CD14-positive monocyte (primary cell): Measurements from ENCODE around the gene LPCAT1. TPM values are rescaled to one million over a fixed set of nuclear protein-coding genes. Genes with fewer than 3 reads are reported as not detected.

ENCODE experiments used
- DNase-seq, 3 donors: peaks; one replicate each; pipeline ENCODE4 v3.0.0-alpha.2; 2011 to 2022
- H2AFZ ChIP-seq: 2 replicates; pipeline ENCODE4 v1.6.0; 2012; ENCODE audit warnings: mild to moderate bottlenecking, low read depth, low read length, inconsistent platforms; ENCODE audit not compliant: insufficient read depth, poor library complexity, severe bottlenecking
- H3K27ac ChIP-seq, 2 donors: 1 replicate in 1 of 2; 2 replicates in 1 of 2; pipeline ENCODE4 v1.5.1; 2012 to 2013; ENCODE audit warnings: low read length in 2 of 2, control low read depth in 1 of 2, inconsistent platforms in 1 of 2, low read depth in 1 of 2, mild to moderate bottlenecking in 1 of 2
- H3K27me3 ChIP-seq, 2 donors: one replicate each; pipeline versions ENCODE4 v1.6.0 to v1.6.1; 2011 to 2013; ENCODE audit warnings: low read length in 2 of 2; ENCODE audit not compliant: control insufficient read depth in 2 of 2, insufficient read depth in 2 of 2
- H3K36me3 ChIP-seq, 2 donors: replicated peaks in 1 of 2; 1 replicate in 1 of 2; 2 replicates in 1 of 2; pipeline versions ENCODE4 v1.5.1 to v1.6.1; 2012 to 2013; ENCODE audit warnings: low read length in 2 of 2, control low read depth in 1 of 2, inconsistent platforms in 1 of 2, mild to moderate bottlenecking in 1 of 2; ENCODE audit not compliant: insufficient read depth in 2 of 2, control insufficient read depth in 1 of 2
- H3K4me1 ChIP-seq, 2 donors: 1 replicate in 1 of 2; 2 replicates in 1 of 2; pipeline versions ENCODE4 v1.5.1 to v1.6.1; 2012 to 2013; ENCODE audit warnings: low read length in 2 of 2, control low read depth in 1 of 2, inconsistent platforms in 1 of 2, mild to moderate bottlenecking in 1 of 2, moderate library complexity in 1 of 2; ENCODE audit not compliant: insufficient read depth in 2 of 2, control insufficient read depth in 1 of 2
- H3K4me2 ChIP-seq: replicated peaks from 2 replicates; pipeline ENCODE3; 2012; ENCODE audit warnings: low read length, moderate library complexity, mild to moderate bottlenecking; ENCODE audit not compliant: poor library complexity, severe bottlenecking; ENCODE audit errors: extremely low read depth
- H3K4me3 ChIP-seq, 3 experiments: fragments of 200-600 bp in 1 of 3; sonication (generic) in 1 of 3; replicated peaks in 1 of 3; 1 replicate in 2 of 3; 2 replicates in 1 of 3; pipeline ENCODE4 v1.5.1; 2011 to 2013; ENCODE audit warnings: low read length in 3 of 3, mild to moderate bottlenecking in 3 of 3, control low read depth in 2 of 3, low read depth in 2 of 3, inconsistent platforms in 1 of 3, moderate library complexity in 1 of 3
- H3K79me2 ChIP-seq: 2 replicates; pipeline ENCODE4 v1.6.0; 2012; ENCODE audit warnings: mild to moderate bottlenecking, control low read depth, inconsistent platforms, low read length, moderate library complexity; ENCODE audit not compliant: insufficient read depth
- H3K9ac ChIP-seq: 2 replicates; pipeline ENCODE4 v1.6.0; 2017; ENCODE audit warnings: low read length, mild to moderate bottlenecking; ENCODE audit not compliant: insufficient read depth, poor library complexity, severe bottlenecking
- H3K9me3 ChIP-seq, 2 donors: replicated peaks in 1 of 2; 1 replicate in 1 of 2; 2 replicates in 1 of 2; pipeline versions ENCODE4 v1.5.1 to v1.6.1; 2012 to 2013; ENCODE audit warnings: low read length in 2 of 2, control low read depth in 1 of 2; ENCODE audit not compliant: control insufficient read depth in 1 of 2, insufficient read depth in 1 of 2
- H4K20me1 ChIP-seq: 2 replicates; pipeline ENCODE4 v1.6.0; 2012; ENCODE audit warnings: mild to moderate bottlenecking, low read length, control low read depth, moderate library complexity; ENCODE audit not compliant: insufficient read depth
- H3K27ac Mint-ChIP-seq, 7 donors: one replicate each; pipeline ENCODE4 v1.8.0; 2020; ENCODE audit warnings: mild to moderate bottlenecking in 7 of 7, mixed read lengths in 7 of 7, moderate library complexity in 6 of 7, inconsistent platforms in 2 of 7
- H3K27me3 Mint-ChIP-seq, 3 donors: one replicate each; pipeline ENCODE4 v1.8.0; 2021 to 2022; ENCODE audit warnings: low read depth in 3 of 3, mild to moderate bottlenecking in 3 of 3, mixed read lengths in 3 of 3, moderate library complexity in 3 of 3, inconsistent platforms in 1 of 3
- H3K36me3 Mint-ChIP-seq, 2 donors: one replicate each; pipeline ENCODE4 v1.8.0; 2020; ENCODE audit warnings: mixed read lengths in 2 of 2, inconsistent platforms in 1 of 2, mild to moderate bottlenecking in 1 of 2
- H3K4me1 Mint-ChIP-seq: one replicate; pipeline ENCODE4 v1.8.0; 2020; ENCODE audit warnings: mild to moderate bottlenecking, mixed read lengths
- H3K4me3 Mint-ChIP-seq, 2 donors: one replicate each; pipeline ENCODE4 v1.8.0; 2020; ENCODE audit warnings: mild to moderate bottlenecking in 2 of 2, mixed read lengths in 2 of 2, moderate library complexity in 1 of 2
- H3K9me3 Mint-ChIP-seq, 7 donors: one replicate each; pipeline ENCODE4 v1.8.0; 2020 to 2022; ENCODE audit warnings: mixed read lengths in 7 of 7, mild to moderate bottlenecking in 6 of 7, moderate library complexity in 6 of 7, inconsistent platforms in 2 of 7
- WGBS: methylation state at CpG from one replicate; pipeline ENCODE4 v1.1.5; 2013; ENCODE audit warnings: missing lambda C conversion rate; ENCODE audit not compliant: insufficient coverage; 5-methylcytosine and 5-hydroxymethylcytosine counted together
- intact Hi-C, 2 donors: fragments of 100-400 bp; cut with micrococcal nuclease; formaldehyde crosslinking; loops; one replicate each; pipeline versions ENCODE4 v1.15.0 to v1.15.1; 2023
- polyA plus RNA-seq, 3 donors: library from polyadenylated mRNA; depleted of rRNA in 1 of 3; unstranded in 2 of 3; stranded (reverse) in 1 of 3; fragments of 300-500 nt in 2 of 3; fragments of >200 nt in 1 of 3; fragmentation: Illumina TruSeq in 2 of 3; gene quantifications; 1 replicate in 2 of 3; 2 replicates in 1 of 3; pipeline ENCODE4 v1.2.3, GENCODE V29; 2012 to 2021
- small RNA-seq: library from RNA; depleted of rRNA; stranded (forward); fragments of <200 nt; gene quantifications from one replicate; pipeline ENCODE3, GENCODE V24; 2012; ENCODE audit warnings: low read depth; ENCODE audit not compliant: insufficient read length
- TF ChIP-seq, protein P1 (sequence below): fragments of 200-600 bp; IDR thresholded peaks from one replicate; pipeline ENCODE4 v1.8.0; 2022; ENCODE audit warnings: antibody characterized with exemption, mild to moderate bottlenecking

Gene LPCAT1
- polyA plus RNA-seq, 3 donors: 34.1 to 53.9 (median 34.8) TPM

DNA sequence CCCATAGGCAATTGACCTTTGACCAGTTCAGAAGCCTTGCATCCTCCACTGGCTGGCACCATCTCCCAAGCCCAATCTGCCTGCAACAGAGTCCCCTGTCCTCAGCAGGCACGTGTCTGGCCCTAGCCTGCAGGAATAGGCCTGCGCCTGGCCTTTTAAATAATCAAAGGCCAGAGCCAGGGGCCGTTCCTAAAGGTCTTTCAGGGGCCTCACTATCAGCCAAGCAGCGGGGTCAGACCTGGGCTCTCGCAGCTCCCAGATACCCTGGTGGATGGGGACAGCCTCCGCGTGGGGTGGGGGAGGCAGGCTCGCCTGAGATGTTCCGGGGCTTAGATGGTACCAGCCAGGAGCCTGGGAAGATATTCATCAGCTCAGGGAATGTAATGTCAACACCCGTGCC lies 111.1 kb downstream of the LPCAT1 start:
- no peaks in the 10 kb centered on the region for H3K79me2 ChIP-seq
- 56% methylated on average over 7 of the region's 10 CpGs for WGBS
- TF ChIP-seq, protein P1, sequence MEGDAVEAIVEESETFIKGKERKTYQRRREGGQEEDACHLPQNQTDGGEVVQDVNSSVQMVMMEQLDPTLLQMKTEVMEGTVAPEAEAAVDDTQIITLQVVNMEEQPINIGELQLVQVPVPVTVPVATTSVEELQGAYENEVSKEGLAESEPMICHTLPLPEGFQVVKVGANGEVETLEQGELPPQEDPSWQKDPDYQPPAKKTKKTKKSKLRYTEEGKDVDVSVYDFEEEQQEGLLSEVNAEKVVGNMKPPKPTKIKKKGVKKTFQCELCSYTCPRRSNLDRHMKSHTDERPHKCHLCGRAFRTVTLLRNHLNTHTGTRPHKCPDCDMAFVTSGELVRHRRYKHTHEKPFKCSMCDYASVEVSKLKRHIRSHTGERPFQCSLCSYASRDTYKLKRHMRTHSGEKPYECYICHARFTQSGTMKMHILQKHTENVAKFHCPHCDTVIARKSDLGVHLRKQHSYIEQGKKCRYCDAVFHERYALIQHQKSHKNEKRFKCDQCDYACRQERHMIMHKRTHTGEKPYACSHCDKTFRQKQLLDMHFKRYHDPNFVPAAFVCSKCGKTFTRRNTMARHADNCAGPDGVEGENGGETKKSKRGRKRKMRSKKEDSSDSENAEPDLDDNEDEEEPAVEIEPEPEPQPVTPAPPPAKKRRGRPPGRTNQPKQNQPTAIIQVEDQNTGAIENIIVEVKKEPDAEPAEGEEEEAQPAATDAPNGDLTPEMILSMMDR: no peak
- no peak overlapping the region for H2AFZ ChIP-seq
- H3K4me1 ChIP-seq: no peaks in the 10 kb centered on the region
- no peak overlapping the region for H3K27ac ChIP-seq
- intact Hi-C loops: no loop called here
- no peak overlapping the region for H3K27ac Mint-ChIP-seq
- H3K9ac ChIP-seq: no peak overlapping the region
- H4K20me1 ChIP-seq: no peaks in the 10 kb centered on the region
- no peak overlapping the region for H3K4me3 ChIP-seq
- H3K4me3 Mint-ChIP-seq: no peak overlapping the region
- no peak for DNase-seq
- peaks cover 0 to 3% (median 0%) of the 10 kb centered on the region in 7 donors for H3K9me3 Mint-ChIP-seq
- no peaks in the 10 kb centered on the region for H3K27me3 ChIP-seq
- H3K4me2 ChIP-seq: no peak overlapping the region
- H3K27me3 Mint-ChIP-seq: peaks cover 5 to 16% (median 5%) of the 10 kb centered on the region in 3 donors
- H3K9me3 ChIP-seq: no peaks in the 10 kb centered on the region
- no peaks in the 10 kb centered on the region for H3K36me3 Mint-ChIP-seq
- H3K36me3 ChIP-seq: no peaks in the 10 kb centered on the region
- no peaks in the 10 kb centered on the region for H3K4me1 Mint-ChIP-seq

- no peaks in the 10 kb centered on the region for H3K27me3 ChIP-seq
- no peak overlapping the region for H2AFZ ChIP-seq
- H3K4me1 Mint-ChIP-seq: no peaks in the 10 kb centered on the region
- no peaks in the 10 kb centered on the region for H3K36me3 Mint-ChIP-seq
- no peaks in the 10 kb centered on the region for H3K9me3 ChIP-seq
- H3K4me3 Mint-ChIP-seq: no peak overlapping the region
- H3K27ac Mint-ChIP-seq: peak overlapping the region in 3 of 7 donors; percentile 13 to 36 (median 35)
- no peaks in the 10 kb centered on the region for H4K20me1 ChIP-seq
- no peak overlapping the region for H3K9ac ChIP-seq
- H3K79me2 ChIP-seq: no peaks in the 10 kb centered on the region
- peaks cover 5 to 16% (median 5%) of the 10 kb centered on the region in 3 donors for H3K27me3 Mint-ChIP-seq
- H3K4me1 ChIP-seq: no peaks in the 10 kb centered on the region
- intact Hi-C loops: no loop called here
- TF ChIP-seq, protein P1: no peak
- no peaks in the 10 kb centered on the region for H3K36me3 ChIP-seq
- H3K9me3 Mint-ChIP-seq: peaks cover 0 to 3% (median 0%) of the 10 kb centered on the region in 7 donors
- no peak overlapping the region for H3K27ac ChIP-seq
- WGBS: 44% methylated on average over 13 of the region's 16 CpGs
- DNase-seq: no peak
- H3K4me3 ChIP-seq: no peak overlapping the region
- H3K4me2 ChIP-seq: no peak overlapping the region
Observed at GRCh38 chr5:1412163-1412562, 111.6 kb downstream of the LPCAT1 start.

Small RNA genes within 50 kb of the gene (small RNA-seq; reads per million reads assigned to genes)
- gene MIR6075: not detected

Other genes starting within 250 kb of the LPCAT1 start
- not detected for gene TERT, start 228.9 kb downstream of the LPCAT1 start, polyA plus RNA-seq
- gene CLPTM1L, start 178.9 kb downstream of the LPCAT1 start, polyA plus RNA-seq: 10 to 100 TPM; 14.1 to 76.2 (median 35.0) TPM
- gene SLC6A3, start 78.5 kb downstream of the LPCAT1 start, polyA plus RNA-seq: not detected